HepG2 (cell line): Measurements from ENCODE around the gene EFNA3. TPM values are rescaled to one million over a fixed set of nuclear protein-coding genes. Genes with fewer than 3 reads are reported as not detected.
A peak's percentile ranks its signal among the peaks of the same experiment; 100 is the strongest.

Experiments used
- ARHGAP35 ChIP-seq: sonication (generic); formaldehyde crosslinking; IDR thresholded peaks from 2 replicates; pipeline ENCODE4 v1.9.0; 2022; ENCODE audit warnings: mild to moderate bottlenecking, inconsistent platforms, moderate library complexity, missing genetic modification reagents, borderline replicate concordance
- ATF1 ChIP-seq: IDR thresholded peaks from 2 replicates; pipeline ENCODE4 v1.6.1; 2016; ENCODE audit warnings: mild to moderate bottlenecking, control low read depth
- ATF7 ChIP-seq, 2 experiments: fragments of 450-650 bp in 1 of 2; sonication (generic) in 1 of 2; formaldehyde crosslinking in 1 of 2; IDR thresholded peaks; 2 replicates each; pipeline versions ENCODE4 v1.4.0 to v1.6.1; 2016 to 2020; ENCODE audit warnings: antibody characterized with exemption in 1 of 2, mild to moderate bottlenecking in 1 of 2, missing genetic modification reagents in 1 of 2
- CERS6 ChIP-seq: sonication (generic); formaldehyde crosslinking; IDR thresholded peaks from 2 replicates; pipeline ENCODE4 v1.5.0; 2020; ENCODE audit warnings: missing genetic modification reagents
- FOXJ3 ChIP-seq: sonication (generic); formaldehyde crosslinking; IDR thresholded peaks from 2 replicates; pipeline ENCODE4 v1.4.0; 2020; ENCODE audit warnings: missing genetic modification reagents, mild to moderate bottlenecking, borderline replicate concordance
- GLMP ChIP-seq: sonication (generic); formaldehyde crosslinking; IDR thresholded peaks from 2 replicates; pipeline ENCODE4 v1.9.0; 2021; ENCODE audit warnings: missing genetic modification reagents, mild to moderate bottlenecking, borderline replicate concordance
- JUN ChIP-seq: sonication (generic); formaldehyde crosslinking; IDR thresholded peaks from 2 replicates; pipeline ENCODE4 v1.4.0; 2020; ENCODE audit warnings: mild to moderate bottlenecking, missing genetic modification reagents
- KLF15 ChIP-seq: sonication (generic); formaldehyde crosslinking; IDR thresholded peaks from 2 replicates; pipeline ENCODE4 v1.8.1; 2023; ENCODE audit warnings: borderline replicate concordance, mild to moderate bottlenecking, inconsistent platforms, missing genetic modification reagents, mixed read lengths
- MED13 ChIP-seq: sonication (generic); formaldehyde crosslinking; IDR thresholded peaks from 2 replicates; pipeline ENCODE4 v1.5.0; 2020; ENCODE audit warnings: missing genetic modification reagents
- NR2F1 ChIP-seq, 2 experiments: fragments of 450-650 bp in 1 of 2; formaldehyde crosslinking in 1 of 2; IDR thresholded peaks; 2 replicates each; pipeline versions ENCODE4 v1.5.0 to v1.6.1; 2016 to 2020; ENCODE audit warnings: mild to moderate bottlenecking in 1 of 2, missing compliant biosample characterization in 1 of 2, missing genetic modification reagents in 1 of 2, moderate library complexity in 1 of 2
- POLR2A ChIP-seq, 2 experiments: IDR thresholded peaks; 2 replicates each; pipeline ENCODE4 v1.6.1; 2011; ENCODE audit warnings: low read depth in 2 of 2, low read length in 2 of 2, mild to moderate bottlenecking in 1 of 2, moderate library complexity in 1 of 2; ENCODE audit not compliant: insufficient read depth in 1 of 2
- PRDM15 ChIP-seq: sonication (generic); formaldehyde crosslinking; IDR thresholded peaks from 2 replicates; pipeline ENCODE4 v1.4.0; 2020; ENCODE audit warnings: missing genetic modification reagents
- RAD21 ChIP-seq: fragments of 450-650 bp; formaldehyde crosslinking; IDR thresholded peaks from 2 replicates; pipeline ENCODE4 v1.5.0; 2020; ENCODE audit warnings: mild to moderate bottlenecking
- RARA ChIP-seq: IDR thresholded peaks from 2 replicates; pipeline ENCODE4 v1.6.1; 2016; ENCODE audit warnings: missing genetic modification reagents, missing compliant biosample characterization
- TARDBP ChIP-seq: sonication (generic); formaldehyde crosslinking; IDR thresholded peaks from 2 replicates; pipeline ENCODE4 v1.8.0; 2022; ENCODE audit warnings: mild to moderate bottlenecking, missing genetic modification reagents
- TBL1XR1 ChIP-seq: fragments of 150-350 bp; IDR thresholded peaks from 2 replicates; pipeline ENCODE4 v1.6.1; 2014; ENCODE audit warnings: borderline replicate concordance, low read length; ENCODE audit not compliant: partially characterized antibody
- ZBTB20 ChIP-seq: sonication (generic); formaldehyde crosslinking; IDR thresholded peaks from 2 replicates; pipeline ENCODE4 v1.8.1; 2023; ENCODE audit warnings: missing genetic modification reagents, low read depth, mild to moderate bottlenecking, borderline replicate concordance
- ZFYVE20 ChIP-seq: sonication (generic); formaldehyde crosslinking; IDR thresholded peaks from 2 replicates; pipeline ENCODE4 v1.8.0; 2023; ENCODE audit warnings: low read depth, mild to moderate bottlenecking, moderate library complexity, missing genetic modification reagents, borderline replicate concordance
- ZNF253 ChIP-seq: sonication (generic); formaldehyde crosslinking; IDR thresholded peaks from 2 replicates; pipeline ENCODE4 v1.8.0; 2022; ENCODE audit warnings: mild to moderate bottlenecking, missing genetic modification reagents, borderline replicate concordance
- ZNF292 ChIP-seq: sonication (generic); formaldehyde crosslinking; IDR thresholded peaks from 2 replicates; pipeline ENCODE4 v1.8.1; 2022; ENCODE audit warnings: mild to moderate bottlenecking, low read depth, missing genetic modification reagents, borderline replicate concordance
- ZNF383 ChIP-seq: sonication (generic); formaldehyde crosslinking; IDR thresholded peaks from 2 replicates; pipeline ENCODE4 v1.4.0; 2020; ENCODE audit warnings: missing genetic modification reagents, mild to moderate bottlenecking, borderline replicate concordance
- ZNF446 ChIP-seq: sonication (generic); formaldehyde crosslinking; IDR thresholded peaks from 2 replicates; pipeline ENCODE4 v1.5.0; 2020; ENCODE audit warnings: mild to moderate bottlenecking, missing genetic modification reagents
- ZNF550 ChIP-seq: sonication (generic); formaldehyde crosslinking; IDR thresholded peaks from 2 replicates; pipeline ENCODE4 v1.4.0; 2020; ENCODE audit warnings: mild to moderate bottlenecking, missing genetic modification reagents, borderline replicate concordance
- ZNF556 ChIP-seq: sonication (generic); formaldehyde crosslinking; IDR thresholded peaks from 2 replicates; pipeline ENCODE4 v1.4.0; 2020; ENCODE audit warnings: mild to moderate bottlenecking, missing genetic modification reagents, borderline replicate concordance
- polyA plus RNA-seq, 8 experiments: library from polyadenylated mRNA; depleted of rRNA in 3 of 8; stranded (reverse) in 7 of 8; unstranded in 1 of 8; fragments of >200 nt; fragmentation: Illumina TruSeq in 4 of 8; extraction: Trizol in 4 of 8; gene quantifications; 2 replicates each; pipeline versions ENCODE4 v1.2.1 to v1.2.3, GENCODE V29; 2011 to 2016; ENCODE audit warnings: low read depth in 4 of 8, missing spikeins in 1 of 8, mixed read lengths in 1 of 8; ENCODE audit not compliant: insufficient read depth in 1 of 8
- total RNA-seq, 5 experiments: library from RNA; depleted of rRNA; stranded (reverse); fragments of >200 nt; fragmentation: Illumina TruSeq; extraction: Trizol; gene quantifications; 2 replicates each; pipeline ENCODE4 v1.2.3, GENCODE V29; 2016; ENCODE audit warnings: low read depth in 1 of 5

Gene EFNA3
- total and polyA plus RNA-seq, 2 of the 13 experiments (the other 11 are each of a cell fraction or from before 2014, with no cell fraction given) = 1.0 to 5.7 TPM

GRCh38 chr1:155048449-155049334 lies 29.9 kb upstream of the EFNA3 start (continued):
- no peak for TF ChIP-seq GLMP (CRISPR knock-in tag)
- TF ChIP-seq POLR2A (IDR thresholded peaks at IDR 0.05; ENCODE audit: insufficient read depth in 1 of 2, low read depth in 2 of 2, low read length in 2 of 2) = no peak
- TF ChIP-seq RARA (CRISPR knock-in tag) = 0 out of 2 replicates have a peak, but pooled peaks have one; percentile 10
- no peak for TF ChIP-seq ARHGAP35
- TF ChIP-seq FOXJ3 (CRISPR knock-in tag) = no peak
- TF ChIP-seq ATF1 (CRISPR knock-in tag) = no peak
- peak; percentile 2; the same call in 1 of the 2 replicates for TF ChIP-seq ATF7 (IDR thresholded peaks at IDR 0.05)
- no peak for TF ChIP-seq ATF7 (CRISPR knock-in tag; IDR thresholded peaks at IDR 0.05)
- no peak for TF ChIP-seq CERS6 (CRISPR knock-in tag)
- TF ChIP-seq MED13 (CRISPR knock-in tag) = no peak
- no peak for TF ChIP-seq ZFYVE20
- no peak for TF ChIP-seq PRDM15 (CRISPR knock-in tag)
- no peak for TF ChIP-seq KLF15 (CRISPR knock-in tag)
- no peak for TF ChIP-seq ZNF253 (CRISPR knock-in tag)
- TF ChIP-seq TARDBP (CRISPR knock-in tag) = no peak
- no peak for TF ChIP-seq ZNF550 (CRISPR knock-in tag)
- no peak for TF ChIP-seq ZBTB20 (CRISPR knock-in tag)
- TF ChIP-seq ZNF292 (CRISPR knock-in tag) = 0 out of 2 replicates have a peak, but pooled peaks have one; percentile 24
- 0 out of 4 replicates have a peak, but pooled peaks of 1 of the 2 experiments have one; percentile 17 for TF ChIP-seq NR2F1 (CRISPR knock-in tag; IDR thresholded peaks at IDR 0.05)
- TF ChIP-seq ZNF446 (CRISPR knock-in tag) = no peak
- no peak for TF ChIP-seq ZNF383
- no peak for TF ChIP-seq ZNF556 (CRISPR knock-in tag)
- no peak for TF ChIP-seq TBL1XR1
- no peak for TF ChIP-seq RAD21 (CRISPR knock-in tag)
- TF ChIP-seq JUN = no peak
